ENCODE measurements around the gene RUFY4.

- TF ChIP-seq ZBTB26 (CRISPR knock-in tag; IDR thresholded peaks at IDR 0.05), result no peak
- no peak for TF ChIP-seq ZNF785 (CRISPR knock-in tag; IDR thresholded peaks at IDR 0.05)
These were observed 13.7 kb downstream of the RUFY4 start for GRCh38 chr2:218082586-218083351.

Measured in K562 (cell line).